ENCODE data around the gene BTBD7.

DNA sequence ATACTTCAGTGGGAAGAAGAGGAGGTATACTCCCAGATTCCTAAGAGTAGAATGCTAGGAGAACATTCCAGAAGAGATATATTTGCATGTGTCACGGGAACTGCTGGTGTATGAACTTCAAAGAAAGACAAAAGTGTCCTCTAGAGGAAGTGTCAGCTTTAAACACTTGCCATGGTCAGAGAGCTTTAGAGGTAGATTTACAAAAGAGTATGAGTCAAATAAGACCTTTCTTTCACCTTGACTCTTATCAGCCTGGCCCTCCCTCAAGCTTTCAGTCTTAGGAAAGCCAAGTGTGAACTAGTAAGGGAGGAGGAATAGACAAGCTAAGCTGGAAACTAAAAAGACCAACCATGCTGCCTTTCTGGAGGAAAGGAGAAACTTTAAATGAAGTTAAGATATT, 48.8 kb upstream of the BTBD7 start:
- TF ChIP-seq TAF1 (IDR thresholded peaks at IDR 0.05; ENCODE audit: borderline replicate concordance, insufficient read depth, low read length) (no peak), POLR2AphosphoS5 (IDR thresholded peaks at IDR 0.05; ENCODE audit: low read depth, low read length) (no peak), SIN3A (IDR thresholded peaks at IDR 0.05; ENCODE audit: borderline replicate concordance, insufficient read depth, low read length) (no peak), FOXP2 (optimal IDR thresholded peaks at IDR 0.05; ENCODE audit: borderline replicate concordance, extremely low read depth, extremely low read length, insufficient read depth) (no peak)
- TF ChIP-seq, protein P1, sequence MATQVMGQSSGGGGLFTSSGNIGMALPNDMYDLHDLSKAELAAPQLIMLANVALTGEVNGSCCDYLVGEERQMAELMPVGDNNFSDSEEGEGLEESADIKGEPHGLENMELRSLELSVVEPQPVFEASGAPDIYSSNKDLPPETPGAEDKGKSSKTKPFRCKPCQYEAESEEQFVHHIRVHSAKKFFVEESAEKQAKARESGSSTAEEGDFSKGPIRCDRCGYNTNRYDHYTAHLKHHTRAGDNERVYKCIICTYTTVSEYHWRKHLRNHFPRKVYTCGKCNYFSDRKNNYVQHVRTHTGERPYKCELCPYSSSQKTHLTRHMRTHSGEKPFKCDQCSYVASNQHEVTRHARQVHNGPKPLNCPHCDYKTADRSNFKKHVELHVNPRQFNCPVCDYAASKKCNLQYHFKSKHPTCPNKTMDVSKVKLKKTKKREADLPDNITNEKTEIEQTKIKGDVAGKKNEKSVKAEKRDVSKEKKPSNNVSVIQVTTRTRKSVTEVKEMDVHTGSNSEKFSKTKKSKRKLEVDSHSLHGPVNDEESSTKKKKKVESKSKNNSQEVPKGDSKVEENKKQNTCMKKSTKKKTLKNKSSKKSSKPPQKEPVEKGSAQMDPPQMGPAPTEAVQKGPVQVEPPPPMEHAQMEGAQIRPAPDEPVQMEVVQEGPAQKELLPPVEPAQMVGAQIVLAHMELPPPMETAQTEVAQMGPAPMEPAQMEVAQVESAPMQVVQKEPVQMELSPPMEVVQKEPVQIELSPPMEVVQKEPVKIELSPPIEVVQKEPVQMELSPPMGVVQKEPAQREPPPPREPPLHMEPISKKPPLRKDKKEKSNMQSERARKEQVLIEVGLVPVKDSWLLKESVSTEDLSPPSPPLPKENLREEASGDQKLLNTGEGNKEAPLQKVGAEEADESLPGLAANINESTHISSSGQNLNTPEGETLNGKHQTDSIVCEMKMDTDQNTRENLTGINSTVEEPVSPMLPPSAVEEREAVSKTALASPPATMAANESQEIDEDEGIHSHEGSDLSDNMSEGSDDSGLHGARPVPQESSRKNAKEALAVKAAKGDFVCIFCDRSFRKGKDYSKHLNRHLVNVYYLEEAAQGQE (IDR thresholded peaks at IDR 0.05; ENCODE audit: insufficient read depth in 1 of 2, low read depth in 2 of 2, low read length in 2 of 2), result no peak
